ENCODE results near the gene SEMA7A.

SEMA7A gene

DNA sequence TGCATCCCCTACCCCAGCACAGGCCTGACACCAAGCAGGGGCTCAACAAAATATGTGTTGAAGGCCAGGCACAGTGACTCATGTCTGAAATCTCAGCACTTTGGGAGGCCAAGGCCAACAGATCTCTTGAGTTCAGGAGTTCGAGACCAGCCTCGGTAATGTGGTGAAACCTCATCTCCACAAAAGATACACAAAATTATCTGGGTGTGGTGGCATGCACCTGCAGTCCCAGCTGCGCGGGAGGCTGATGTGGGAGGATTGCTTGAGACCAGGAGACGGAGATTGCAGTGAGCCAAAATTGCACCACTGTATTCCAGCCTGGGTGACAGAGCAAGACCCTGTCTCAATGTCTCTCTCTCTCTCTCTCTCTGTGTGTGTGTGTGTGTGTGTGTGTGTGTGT is 35.6 kb downstream of the SEMA7A start:
- Histone ChIP-seq H3K36me3 (ENCODE audit: control insufficient read depth in 1 of 2, insufficient read depth in 2 of 2, low read depth in 1 of 2, low read length in 2 of 2) (no peaks in the 10 kb centered on the region), H3K9ac (ENCODE audit: low read length) (no peak overlapping the region), H2BK15ac (ENCODE audit: low read depth, poor library complexity, severe bottlenecking) (no peak overlapping the region), H4K8ac (ENCODE audit: low read length) (no peak overlapping the region), H3K14ac (ENCODE audit: low read length in 2 of 2) (peak overlapping the region in 1 of 2 experiments; percentile 22), H2BK12ac (ENCODE audit: low read length in 2 of 2) (no peak overlapping the region), H2BK5ac (ENCODE audit: low read depth, low read length, poor library complexity, severe bottlenecking) (no peak overlapping the region), H3K4me3 (ENCODE audit: insufficient read depth in 1 of 2, low read depth in 1 of 2, low read length in 2 of 2) (no peak overlapping the region), H2BK120ac (ENCODE audit: low read depth, low read length) (no peak overlapping the region), H3K27ac (ENCODE audit: low read length, poor library complexity, severe bottlenecking) (peak overlapping the region; percentile 13), H3K9me3 (ENCODE audit: control insufficient read depth, low read length) (no peaks in the 10 kb centered on the region), H3K4me2 (ENCODE audit: low read length, poor library complexity, severe bottlenecking) (no peak overlapping the region), H3K79me1 (replicated peaks; ENCODE audit: low read length, poor library complexity, severe bottlenecking) (peaks cover 5% of the 10 kb centered on the region), H2AFZ (ENCODE audit: low read depth, low read length) (no peak overlapping the region), H3K27me3 (ENCODE audit: control insufficient read depth in 1 of 2, insufficient read depth in 1 of 2, low read length in 2 of 2) (no peaks in the 10 kb centered on the region), H3K4ac (ENCODE audit: low read depth in 1 of 2, low read length in 2 of 2) (no peak overlapping the region), H3K18ac (ENCODE audit: low read depth in 1 of 2, low read length in 2 of 2) (no peak overlapping the region), H4K91ac (ENCODE audit: low read length) (no peak overlapping the region), H3K23ac (ENCODE audit: low read length in 2 of 2) (no peak overlapping the region), H3K4me1 (ENCODE audit: control insufficient read depth, insufficient read depth, low read depth, low read length) (peaks cover 61% of the 10 kb centered on the region), H2AK5ac (ENCODE audit: low read length, severe bottlenecking) (peak overlapping the region; percentile 70)
- DNase-seq: no peak
- 100% methylated on average over 4 of the region's 5 CpGs for WGBS

DNA sequence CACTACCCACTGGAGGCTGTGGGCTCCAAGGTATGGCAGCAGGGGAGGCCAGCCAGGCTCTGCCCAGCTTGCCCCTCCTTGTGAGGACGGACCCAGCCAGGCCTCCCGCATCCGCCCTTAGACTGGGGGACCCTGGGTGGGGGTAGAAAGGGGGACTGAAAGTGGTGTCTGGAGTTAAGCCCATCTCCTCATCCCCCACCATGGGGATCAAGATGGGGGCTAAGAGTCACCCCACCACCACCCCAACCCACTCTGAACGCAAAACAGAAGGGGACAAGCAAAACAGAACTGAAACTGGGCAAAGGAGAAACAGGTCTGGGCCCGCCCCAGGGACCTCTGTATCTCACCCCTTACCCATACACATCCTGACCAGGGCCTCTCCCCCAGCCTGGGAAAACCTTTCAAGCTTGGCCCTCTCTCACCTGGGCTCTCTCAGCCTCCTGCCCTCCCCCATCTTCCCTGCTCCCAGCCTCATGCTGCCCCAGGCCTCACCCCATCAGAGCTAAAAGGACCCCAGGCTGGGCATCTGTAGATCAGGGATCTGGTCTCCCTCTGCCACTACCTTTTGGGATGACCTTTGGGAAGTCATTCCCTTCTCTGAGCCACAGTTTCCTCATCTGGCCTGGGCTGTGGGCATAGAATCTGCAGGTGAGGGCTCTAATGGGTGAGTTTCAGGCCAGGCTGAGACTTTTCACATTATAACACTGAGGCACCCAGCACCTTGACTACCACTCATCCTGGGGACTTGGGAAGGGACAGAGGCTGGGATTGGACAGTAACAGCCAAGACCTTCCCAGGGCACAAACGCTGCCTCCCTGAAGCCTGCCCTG is 36.3 kb downstream of the SEMA7A start:
- no peak overlapping the region for H2AFZ ChIP-seq (ENCODE audit: low read depth, low read length)
- H2BK12ac ChIP-seq (ENCODE audit: low read length in 2 of 2): no peak overlapping the region
- no peak overlapping the region for H4K91ac ChIP-seq (ENCODE audit: low read length)
- no peak overlapping the region for H3K4me2 ChIP-seq (ENCODE audit: low read length, poor library complexity, severe bottlenecking)
- H2BK5ac ChIP-seq (ENCODE audit: low read depth, low read length, poor library complexity, severe bottlenecking): peak overlapping the region; percentile 19
- H3K18ac ChIP-seq (ENCODE audit: low read depth in 1 of 2, low read length in 2 of 2): no peak overlapping the region
- DNase-seq: no peak
- H2AK5ac ChIP-seq (ENCODE audit: low read length, severe bottlenecking): peak overlapping the region; percentile 82
- H3K36me3 ChIP-seq (ENCODE audit: control insufficient read depth in 1 of 2, insufficient read depth in 2 of 2, low read depth in 1 of 2, low read length in 2 of 2): no peaks in the 10 kb centered on the region
- H3K4ac ChIP-seq (ENCODE audit: low read depth in 1 of 2, low read length in 2 of 2): peak overlapping the region in 1 of 2 experiments; percentile 28
- H3K27me3 ChIP-seq (ENCODE audit: control insufficient read depth in 1 of 2, insufficient read depth in 1 of 2, low read length in 2 of 2): no peaks in the 10 kb centered on the region
- 87% methylated on average over 4 of the region's 6 CpGs for WGBS
- H3K23ac ChIP-seq (ENCODE audit: low read length in 2 of 2): no peak overlapping the region
- H2BK120ac ChIP-seq (ENCODE audit: low read depth, low read length): no peak overlapping the region
- peaks cover 55% of the 10 kb centered on the region for H3K4me1 ChIP-seq (ENCODE audit: control insufficient read depth, insufficient read depth, low read depth, low read length)
- H3K9me3 ChIP-seq (ENCODE audit: control insufficient read depth, low read length): no peaks in the 10 kb centered on the region
- peaks cover 5% of the 10 kb centered on the region for H3K79me1 ChIP-seq (replicated peaks; ENCODE audit: low read length, poor library complexity, severe bottlenecking)
- no peak overlapping the region for H2BK15ac ChIP-seq (ENCODE audit: low read depth, poor library complexity, severe bottlenecking)
- H3K14ac ChIP-seq (ENCODE audit: low read length in 2 of 2): peak overlapping the region in 1 of 2 experiments; percentile 22
- H3K9ac ChIP-seq (ENCODE audit: low read length): peak overlapping the region; percentile 50
- no peak overlapping the region for H4K8ac ChIP-seq (ENCODE audit: low read length)
- H3K4me3 ChIP-seq (ENCODE audit: insufficient read depth in 1 of 2, low read depth in 1 of 2, low read length in 2 of 2): no peak overlapping the region
- peak overlapping the region; percentile 47 for H3K27ac ChIP-seq (ENCODE audit: low read length, poor library complexity, severe bottlenecking)

- H4K91ac ChIP-seq (ENCODE audit: low read length): no peak overlapping the region
- 50% methylated on average over 9 of the region's 9 CpGs for WGBS
- peak overlapping the region; percentile 47 for H3K27ac ChIP-seq (ENCODE audit: low read length, poor library complexity, severe bottlenecking)
- no peak for DNase-seq
- peaks cover 55% of the 10 kb centered on the region for H3K4me1 ChIP-seq (ENCODE audit: control insufficient read depth, insufficient read depth, low read depth, low read length)
- H3K36me3 ChIP-seq (ENCODE audit: control insufficient read depth in 1 of 2, insufficient read depth in 2 of 2, low read depth in 1 of 2, low read length in 2 of 2): no peaks in the 10 kb centered on the region
- peak overlapping the region in 1 of 2 experiments; percentile 5 for H3K18ac ChIP-seq (ENCODE audit: low read depth in 1 of 2, low read length in 2 of 2)
- H3K14ac ChIP-seq (ENCODE audit: low read length in 2 of 2): peak overlapping the region in 1 of 2 experiments; percentile 6
- H3K9ac ChIP-seq (ENCODE audit: low read length): peak overlapping the region; percentile 50
- H3K9me3 ChIP-seq (ENCODE audit: control insufficient read depth, low read length): no peaks in the 10 kb centered on the region
- H4K8ac ChIP-seq (ENCODE audit: low read length): no peak overlapping the region
- no peak overlapping the region for H2BK5ac ChIP-seq (ENCODE audit: low read depth, low read length, poor library complexity, severe bottlenecking)
- H2BK120ac ChIP-seq (ENCODE audit: low read depth, low read length): no peak overlapping the region
- peak overlapping the region in 1 of 2 experiments; percentile 28 for H3K4ac ChIP-seq (ENCODE audit: low read depth in 1 of 2, low read length in 2 of 2)
- no peak overlapping the region for H2BK12ac ChIP-seq (ENCODE audit: low read length in 2 of 2)
- H3K27me3 ChIP-seq (ENCODE audit: control insufficient read depth in 1 of 2, insufficient read depth in 1 of 2, low read length in 2 of 2): no peaks in the 10 kb centered on the region
- no peak overlapping the region for H3K4me3 ChIP-seq (ENCODE audit: insufficient read depth in 1 of 2, low read depth in 1 of 2, low read length in 2 of 2)
- H3K4me2 ChIP-seq (ENCODE audit: low read length, poor library complexity, severe bottlenecking): no peak overlapping the region
- H3K23ac ChIP-seq (ENCODE audit: low read length in 2 of 2): no peak overlapping the region
- peaks cover 5% of the 10 kb centered on the region for H3K79me1 ChIP-seq (replicated peaks; ENCODE audit: low read length, poor library complexity, severe bottlenecking)
- H2AK5ac ChIP-seq (ENCODE audit: low read length, severe bottlenecking): peak overlapping the region; percentile 30
- no peak overlapping the region for H2BK15ac ChIP-seq (ENCODE audit: low read depth, poor library complexity, severe bottlenecking)
- H2AFZ ChIP-seq (ENCODE audit: low read depth, low read length): no peak overlapping the region
Measured at GRCh38 chr15:74396445-74397238, 37.1 kb downstream of the SEMA7A start.

GRCh38 chr15:74396146-74396438 is 37.7 kb downstream of the SEMA7A start:
- no peaks in the 10 kb centered on the region for H3K27me3 ChIP-seq (ENCODE audit: control insufficient read depth in 1 of 2, insufficient read depth in 1 of 2, low read length in 2 of 2)
- H3K23ac ChIP-seq (ENCODE audit: low read length in 2 of 2): no peak overlapping the region
- H2BK5ac ChIP-seq (ENCODE audit: low read depth, low read length, poor library complexity, severe bottlenecking): no peak overlapping the region
- H4K8ac ChIP-seq (ENCODE audit: low read length): no peak overlapping the region
- no peak overlapping the region for H3K18ac ChIP-seq (ENCODE audit: low read depth in 1 of 2, low read length in 2 of 2)
- no peak overlapping the region for H3K9ac ChIP-seq (ENCODE audit: low read length)
- no peak overlapping the region for H3K4me3 ChIP-seq (ENCODE audit: insufficient read depth in 1 of 2, low read depth in 1 of 2, low read length in 2 of 2)
- H3K36me3 ChIP-seq (ENCODE audit: control insufficient read depth in 1 of 2, insufficient read depth in 2 of 2, low read depth in 1 of 2, low read length in 2 of 2): no peaks in the 10 kb centered on the region
- H2AFZ ChIP-seq (ENCODE audit: low read depth, low read length): no peak overlapping the region
- H3K4me2 ChIP-seq (ENCODE audit: low read length, poor library complexity, severe bottlenecking): no peak overlapping the region
- H2AK5ac ChIP-seq (ENCODE audit: low read length, severe bottlenecking): peak overlapping the region; percentile 21
- H4K91ac ChIP-seq (ENCODE audit: low read length): no peak overlapping the region
- no peak overlapping the region for H3K4ac ChIP-seq (ENCODE audit: low read depth in 1 of 2, low read length in 2 of 2)
- H2BK15ac ChIP-seq (ENCODE audit: low read depth, poor library complexity, severe bottlenecking): no peak overlapping the region
- H2BK12ac ChIP-seq (ENCODE audit: low read length in 2 of 2): no peak overlapping the region
- H3K14ac ChIP-seq (ENCODE audit: low read length in 2 of 2): no peak overlapping the region
- 82% methylated on average over 10 of the region's 10 CpGs for WGBS
- H3K9me3 ChIP-seq (ENCODE audit: control insufficient read depth, low read length): no peaks in the 10 kb centered on the region
- peaks cover 7% of the 10 kb centered on the region for H3K79me1 ChIP-seq (replicated peaks; ENCODE audit: low read length, poor library complexity, severe bottlenecking)
- no peak overlapping the region for H2BK120ac ChIP-seq (ENCODE audit: low read depth, low read length)
- no peak overlapping the region for H3K27ac ChIP-seq (ENCODE audit: low read length, poor library complexity, severe bottlenecking)
- no peak for DNase-seq
- H3K4me1 ChIP-seq (ENCODE audit: control insufficient read depth, insufficient read depth, low read depth, low read length): peaks cover 49% of the 10 kb centered on the region
